ENCODE data around the gene PGPEP1.
"Not testable (repeated sequence)": the region's sequence is repeated elsewhere in the genome, so short reads cannot be mapped to it uniquely, and the experiment has no call there.

Gene PGPEP1

GRCh38 chr19:18390065-18390907 is 49.9 kb downstream of the PGPEP1 start:
- DNase-seq (ENCODE audit: low read depth in 2 of 2) = no peak

- no peak for DNase-seq (ENCODE audit: low read depth in 2 of 2)
These were observed 51.2 kb downstream of the PGPEP1 start for GRCh38 chr19:18391509-18392075.

- DNase-seq (ENCODE audit: low read depth in 2 of 2) = no peak
These were observed 52.0 kb downstream of the PGPEP1 start for GRCh38 chr19:18392417-18392816.

- no peak for DNase-seq (ENCODE audit: low read depth in 2 of 2)
These were observed 52.5 kb downstream of the PGPEP1 start for GRCh38 chr19:18392926-18393325.

- no peak for DNase-seq (ENCODE audit: low read depth in 2 of 2)
These were observed 53.4 kb downstream of the PGPEP1 start for GRCh38 chr19:18393836-18394235.

- DNase-seq (ENCODE audit: low read depth in 2 of 2) = no peak
These were observed 56.3 kb downstream of the PGPEP1 start for GRCh38 chr19:18396471-18397241.

- no peak for DNase-seq (ENCODE audit: low read depth in 2 of 2)
These were observed 57.1 kb downstream of the PGPEP1 start, which contains the start of gene LRRC25 for GRCh38 chr19:18397242-18398202. Gene LRRC25 (minus strand): TSS chr19:18397622. CDS start chr19:18396963, 659 bp downstream.

GRCh38 chr19:18399008-18399407 is 58.6 kb downstream of the PGPEP1 start:
- no peak for DNase-seq (ENCODE audit: low read depth in 2 of 2)

GRCh38 chr19:18401580-18402112 is 61.2 kb downstream of the PGPEP1 start:
- no peak for DNase-seq (ENCODE audit: low read depth in 2 of 2)

GRCh38 chr19:18402455-18403248 is 62.3 kb downstream of the PGPEP1 start:
- not testable (repeated sequence) for DNase-seq (ENCODE audit: low read depth in 2 of 2)

GRCh38 chr19:18405754-18406153 is 65.4 kb downstream of the PGPEP1 start:
- DNase-seq (ENCODE audit: low read depth in 2 of 2) = not testable (repeated sequence)

- DNase-seq (ENCODE audit: low read depth in 2 of 2) = no peak
These were observed 66.4 kb downstream of the PGPEP1 start for GRCh38 chr19:18406749-18407148.

- no peak for DNase-seq (ENCODE audit: low read depth in 2 of 2)
These were observed 67.7 kb downstream of the PGPEP1 start for GRCh38 chr19:18408053-18408476.

- no peak for DNase-seq (ENCODE audit: low read depth in 2 of 2)
These were observed 72.3 kb downstream of the PGPEP1 start for GRCh38 chr19:18412610-18413239.

- no peak for DNase-seq (ENCODE audit: low read depth in 2 of 2)
These were observed 74.2 kb downstream of the PGPEP1 start for GRCh38 chr19:18414504-18415177.

GRCh38 chr19:18415178-18415867 is 74.9 kb downstream of the PGPEP1 start:
- DNase-seq (ENCODE audit: low read depth in 2 of 2) = no peak

GRCh38 chr19:18416778-18417249 is 76.4 kb downstream of the PGPEP1 start:
- DNase-seq (ENCODE audit: low read depth in 2 of 2) = peak in 1 of 2 donors; percentile 66

Measured in stimulated activated CD4-positive, alpha-beta T cell treated with anti-CD3 and anti-CD28 coated beads, Interleukin-4, amount 100 ng/mL, for 48 hours (primary cell).